ENCODE data around the gene EPS15.

The EPS15 gene

GRCh38 chr1:51317798-51318197, 201.3 kb downstream of the EPS15 start:
- Mint-ChIP-seq H3K27me3 (no peaks in the 10 kb centered on the region), H3K9me3 (no peaks in the 10 kb centered on the region), H3K4me3 (no peak overlapping the region), H3K27ac (no peak overlapping the region), H3K36me3 (ENCODE audit: low read depth) (no peaks in the 10 kb centered on the region), H3K4me1 (ENCODE audit: low read depth) (peaks cover 10% of the 10 kb centered on the region)

- Mint-ChIP-seq H3K27me3 (no peaks in the 10 kb centered on the region), H3K9me3 (no peaks in the 10 kb centered on the region), H3K36me3 (ENCODE audit: low read depth) (no peaks in the 10 kb centered on the region), H3K4me3 (no peak overlapping the region), H3K4me1 (ENCODE audit: low read depth) (peaks cover 10% of the 10 kb centered on the region), H3K27ac (no peak overlapping the region)
Measured at GRCh38 chr1:51316846-51317120, 202.3 kb downstream of the EPS15 start.

- H3K4me1 Mint-ChIP-seq (ENCODE audit: low read depth): peaks cover 10% of the 10 kb centered on the region
- no peaks in the 10 kb centered on the region for H3K36me3 Mint-ChIP-seq (ENCODE audit: low read depth)
- no peaks in the 10 kb centered on the region for H3K9me3 Mint-ChIP-seq
- no peaks in the 10 kb centered on the region for H3K27me3 Mint-ChIP-seq
- H3K27ac Mint-ChIP-seq: no peak overlapping the region
- H3K4me3 Mint-ChIP-seq: no peak overlapping the region
Measured at GRCh38 chr1:51316113-51316845, 202.8 kb downstream of the EPS15 start.

- Mint-ChIP-seq H3K9me3 (no peaks in the 10 kb centered on the region), H3K4me3 (no peak overlapping the region), H3K27me3 (no peaks in the 10 kb centered on the region), H3K4me1 (ENCODE audit: low read depth) (peaks cover 13% of the 10 kb centered on the region), H3K27ac (no peak overlapping the region), H3K36me3 (ENCODE audit: low read depth) (no peaks in the 10 kb centered on the region)
Measured at GRCh38 chr1:51314974-51315373, 204.1 kb downstream of the EPS15 start.

GRCh38 chr1:51313961-51314777, 204.9 kb downstream of the EPS15 start:
- no peak overlapping the region for H3K4me3 Mint-ChIP-seq
- no peaks in the 10 kb centered on the region for H3K9me3 Mint-ChIP-seq
- H3K27me3 Mint-ChIP-seq: no peaks in the 10 kb centered on the region
- peak overlapping the region; percentile 32 for H3K27ac Mint-ChIP-seq
- no peaks in the 10 kb centered on the region for H3K36me3 Mint-ChIP-seq (ENCODE audit: low read depth)
- H3K4me1 Mint-ChIP-seq (ENCODE audit: low read depth): peaks cover 13% of the 10 kb centered on the region

- no peak overlapping the region for H3K4me3 Mint-ChIP-seq
- peak overlapping the region; percentile 14 for H3K27ac Mint-ChIP-seq
- peaks cover 13% of the 10 kb centered on the region for H3K4me1 Mint-ChIP-seq (ENCODE audit: low read depth)
- no peaks in the 10 kb centered on the region for H3K36me3 Mint-ChIP-seq (ENCODE audit: low read depth)
- H3K9me3 Mint-ChIP-seq: no peaks in the 10 kb centered on the region
- H3K27me3 Mint-ChIP-seq: no peaks in the 10 kb centered on the region
Measured at GRCh38 chr1:51313268-51313852, 205.7 kb downstream of the EPS15 start.

- H3K27ac Mint-ChIP-seq: no peak overlapping the region
- no peaks in the 10 kb centered on the region for H3K36me3 Mint-ChIP-seq (ENCODE audit: low read depth)
- no peaks in the 10 kb centered on the region for H3K27me3 Mint-ChIP-seq
- no peak overlapping the region for H3K4me3 Mint-ChIP-seq
- H3K4me1 Mint-ChIP-seq (ENCODE audit: low read depth): peaks cover 13% of the 10 kb centered on the region
- no peaks in the 10 kb centered on the region for H3K9me3 Mint-ChIP-seq
Measured at GRCh38 chr1:51312718-51313117, 206.3 kb downstream of the EPS15 start.

GRCh38 chr1:51311826-51312225, 207.2 kb downstream of the EPS15 start:
- Mint-ChIP-seq H3K27me3 (no peaks in the 10 kb centered on the region), H3K36me3 (ENCODE audit: low read depth) (no peaks in the 10 kb centered on the region), H3K9me3 (no peaks in the 10 kb centered on the region), H3K4me1 (ENCODE audit: low read depth) (peaks cover 13% of the 10 kb centered on the region), H3K27ac (no peak overlapping the region), H3K4me3 (no peak overlapping the region)

GRCh38 chr1:51310871-51311613, 208.0 kb downstream of the EPS15 start:
- H3K36me3 Mint-ChIP-seq (ENCODE audit: low read depth): no peaks in the 10 kb centered on the region
- no peak overlapping the region for H3K27ac Mint-ChIP-seq
- H3K27me3 Mint-ChIP-seq: no peaks in the 10 kb centered on the region

GRCh38 chr1:51309291-51309690, 209.8 kb downstream of the EPS15 start:
- Mint-ChIP-seq H3K36me3 (ENCODE audit: low read depth) (no peaks in the 10 kb centered on the region), H3K27me3 (no peaks in the 10 kb centered on the region)

More at GRCh38 chr1:51310871-51311613, 208.0 kb downstream of the EPS15 start:
- Mint-ChIP-seq H3K4me3 (no peak overlapping the region), H3K4me1 (ENCODE audit: low read depth) (peaks cover 13% of the 10 kb centered on the region), H3K9me3 (no peaks in the 10 kb centered on the region)

GRCh38 chr1:51308636-51309035, 210.4 kb downstream of the EPS15 start:
- H3K27ac Mint-ChIP-seq: no peak overlapping the region
- no peaks in the 10 kb centered on the region for H3K36me3 Mint-ChIP-seq (ENCODE audit: low read depth)

More at GRCh38 chr1:51309291-51309690, 209.8 kb downstream of the EPS15 start:
- Mint-ChIP-seq H3K9me3 (no peaks in the 10 kb centered on the region), H3K4me3 (no peak overlapping the region), H3K27ac (no peak overlapping the region), H3K4me1 (ENCODE audit: low read depth) (peaks cover 13% of the 10 kb centered on the region)

GRCh38 chr1:51306950-51307349, 212.1 kb downstream of the EPS15 start:
- Mint-ChIP-seq H3K27me3 (no peaks in the 10 kb centered on the region), H3K4me1 (ENCODE audit: low read depth) (peaks cover 20% of the 10 kb centered on the region), H3K36me3 (ENCODE audit: low read depth) (no peaks in the 10 kb centered on the region), H3K27ac (no peak overlapping the region), H3K4me3 (no peak overlapping the region), H3K9me3 (no peaks in the 10 kb centered on the region)

More at GRCh38 chr1:51308636-51309035, 210.4 kb downstream of the EPS15 start:
- no peaks in the 10 kb centered on the region for H3K9me3 Mint-ChIP-seq
- peaks cover 16% of the 10 kb centered on the region for H3K4me1 Mint-ChIP-seq (ENCODE audit: low read depth)
- H3K4me3 Mint-ChIP-seq: no peak overlapping the region
- no peaks in the 10 kb centered on the region for H3K27me3 Mint-ChIP-seq

- Mint-ChIP-seq H3K9me3 (no peaks in the 10 kb centered on the region), H3K4me3 (no peak overlapping the region), H3K36me3 (ENCODE audit: low read depth) (no peaks in the 10 kb centered on the region), H3K4me1 (ENCODE audit: low read depth) (peaks cover 31% of the 10 kb centered on the region), H3K27ac (no peak overlapping the region), H3K27me3 (no peaks in the 10 kb centered on the region)
Measured at GRCh38 chr1:51305371-51305823, 213.7 kb downstream of the EPS15 start.

GRCh38 chr1:51304360-51304759, 214.7 kb downstream of the EPS15 start:
- Mint-ChIP-seq H3K36me3 (ENCODE audit: low read depth) (no peaks in the 10 kb centered on the region), H3K9me3 (no peaks in the 10 kb centered on the region), H3K4me3 (no peak overlapping the region), H3K27me3 (no peaks in the 10 kb centered on the region), H3K27ac (peak overlapping the region; percentile 90), H3K4me1 (ENCODE audit: low read depth) (peaks cover 32% of the 10 kb centered on the region)

All from stimulated activated naive CD8-positive, alpha-beta T cell treated with anti-CD3 and anti-CD28 coated beads, Interleukin-15, Interleukin-2, amounts not matched to agents 100 ng/mL and 50 ng/mL, for 24 hours (primary cell).